ES-I3 (cell line): ENCODE measurements around the gene PROS1.

Experiments used
- H3K36me3 ChIP-seq: 2 replicates; pipeline ENCODE4 v1.6.1; 2013; ENCODE audit warnings: mild to moderate bottlenecking, low read length, control low read depth, moderate library complexity; ENCODE audit not compliant: insufficient read depth
- H3K4me1 ChIP-seq: 2 replicates; pipeline ENCODE4 v1.6.1; 2013; ENCODE audit warnings: mild to moderate bottlenecking, control low read depth, low read length; ENCODE audit not compliant: insufficient read depth
- H3K9ac ChIP-seq: 2 replicates; pipeline ENCODE4 v1.6.1; 2013; ENCODE audit warnings: low read depth, mild to moderate bottlenecking, low read length, moderate library complexity
- H3K9me3 ChIP-seq: 2 replicates; pipeline ENCODE4 v1.6.1; 2013; ENCODE audit warnings: mild to moderate bottlenecking, low read length, moderate library complexity; ENCODE audit not compliant: control insufficient read depth, insufficient read depth

The PROS1 gene

DNA sequence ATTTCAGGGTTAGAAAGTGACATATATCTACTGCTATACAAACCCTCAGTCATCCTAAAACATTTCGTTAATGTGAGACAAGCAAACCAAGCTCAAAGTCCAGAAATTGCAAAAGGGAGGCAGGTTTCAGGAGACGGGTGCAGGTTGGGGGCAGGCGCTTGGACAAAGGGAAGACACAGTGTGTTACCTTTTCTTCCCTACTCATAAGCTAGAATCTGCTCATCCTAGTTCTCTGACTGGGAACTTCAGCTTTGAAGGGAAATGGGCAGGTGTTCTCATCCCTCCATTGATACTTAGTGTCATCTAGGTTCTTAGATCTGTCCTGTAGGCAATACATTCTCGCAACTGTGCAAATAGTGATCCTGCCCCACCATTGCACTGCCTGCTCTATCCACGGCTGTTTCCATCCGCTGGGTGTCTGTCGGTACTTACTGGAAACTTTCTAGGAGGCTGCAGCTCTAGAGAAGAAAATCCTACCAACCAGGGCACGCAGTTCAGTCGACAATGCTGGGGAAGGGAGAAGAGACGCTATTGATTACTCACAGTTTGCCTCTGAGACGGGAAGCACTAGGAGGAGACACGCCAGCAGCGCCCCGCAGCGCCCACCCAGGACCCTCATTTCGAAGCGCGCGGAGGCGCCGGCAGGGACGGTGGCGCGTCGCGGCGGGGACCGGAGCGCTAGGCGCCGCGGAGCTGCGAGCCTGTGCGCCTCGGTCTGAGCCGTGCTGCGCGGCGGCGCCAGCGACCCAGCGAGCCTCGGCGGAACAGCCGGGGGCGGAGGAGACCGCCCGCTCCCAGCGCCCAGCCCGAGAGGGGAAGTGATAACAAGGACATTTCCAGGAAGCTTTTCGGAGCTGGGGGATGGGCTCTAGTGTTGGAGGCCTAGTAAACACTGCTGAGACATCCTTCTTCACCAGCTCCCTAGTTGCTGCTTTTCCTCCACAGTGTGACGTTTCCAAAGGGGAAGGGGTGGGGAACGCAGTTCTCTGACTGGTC lies at the start of gene PROS1:
Gene PROS1, minus strand, starts transcription at position 766 of the 996 bp plus-strand sequence. Its CDS starts 147 bp downstream, at position 619.
- peak within 1 kb of the TSS; percentile 53 for H3K9ac ChIP-seq

GRCh38 chr3:94020293-94020692 lies 46.6 kb upstream of the PROS1 start:
- Histone ChIP-seq H3K4me1 (no peaks in the 10 kb centered on the region), H3K9ac (no peak overlapping the region), H3K36me3 (no peaks in the 10 kb centered on the region), H3K9me3 (no peaks in the 10 kb centered on the region)

More for the DNA sequence above, at the start of gene PROS1:
- Histone ChIP-seq H3K36me3 (no peaks in the 10 kb centered on the region), H3K4me1 (peaks cover 10% of the 10 kb centered on the region), H3K9me3 (no peaks in the 10 kb centered on the region)

GRCh38 chr3:94019659-94020058 lies 46.0 kb upstream of the PROS1 start:
- Histone ChIP-seq H3K36me3 (no peaks in the 10 kb centered on the region), H3K9me3 (no peaks in the 10 kb centered on the region), H3K4me1 (no peaks in the 10 kb centered on the region), H3K9ac (no peak overlapping the region)

DNA sequence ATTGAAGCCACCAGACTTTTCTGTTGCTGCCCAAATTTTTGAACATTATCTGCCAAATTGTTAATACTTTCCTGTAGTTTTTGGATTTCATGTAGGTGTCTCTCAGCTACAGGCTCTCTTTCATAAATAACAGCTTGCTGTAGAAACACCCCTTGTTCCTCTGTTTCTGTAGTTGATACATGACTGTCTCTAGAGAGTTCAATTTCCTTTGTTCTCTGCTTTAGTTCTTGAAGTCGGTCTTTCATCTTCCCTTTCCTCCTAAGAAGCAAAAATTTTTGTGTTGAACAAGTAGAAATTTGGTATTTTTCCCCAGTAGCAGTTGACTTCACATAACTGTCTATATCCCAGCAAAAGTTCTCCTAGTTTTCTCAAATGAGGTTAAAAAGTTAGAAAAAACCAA lies 41.3 kb upstream of the PROS1 start:
- Histone ChIP-seq H3K4me1 (no peaks in the 10 kb centered on the region), H3K9me3 (no peaks in the 10 kb centered on the region), H3K9ac (no peak overlapping the region), H3K36me3 (no peaks in the 10 kb centered on the region)

- peaks cover 3% of the 10 kb centered on the region; the same call in 1 of the 2 replicates for H3K36me3 ChIP-seq
- no peaks in the 10 kb centered on the region for H3K4me1 ChIP-seq
- no peaks in the 10 kb centered on the region for H3K9me3 ChIP-seq
- H3K9ac ChIP-seq, result no peak overlapping the region
Observed at GRCh38 chr3:94012185-94012584, 38.5 kb upstream of the PROS1 start.

- peaks cover 4% of the 10 kb centered on the region; the same call in 1 of the 2 replicates for H3K36me3 ChIP-seq
- H3K9me3 ChIP-seq, result no peaks in the 10 kb centered on the region
- no peaks in the 10 kb centered on the region for H3K4me1 ChIP-seq
- H3K9ac ChIP-seq, result no peak overlapping the region
Observed at GRCh38 chr3:94011233-94011711, 37.6 kb upstream of the PROS1 start.

- Histone ChIP-seq H3K4me1 (no peaks in the 10 kb centered on the region), H3K9me3 (no peaks in the 10 kb centered on the region), H3K9ac (no peak overlapping the region), H3K36me3 (peaks cover 4% of the 10 kb centered on the region; the same call in 1 of the 2 replicates)
Observed at GRCh38 chr3:94009608-94010007, 35.9 kb upstream of the PROS1 start.

DNA sequence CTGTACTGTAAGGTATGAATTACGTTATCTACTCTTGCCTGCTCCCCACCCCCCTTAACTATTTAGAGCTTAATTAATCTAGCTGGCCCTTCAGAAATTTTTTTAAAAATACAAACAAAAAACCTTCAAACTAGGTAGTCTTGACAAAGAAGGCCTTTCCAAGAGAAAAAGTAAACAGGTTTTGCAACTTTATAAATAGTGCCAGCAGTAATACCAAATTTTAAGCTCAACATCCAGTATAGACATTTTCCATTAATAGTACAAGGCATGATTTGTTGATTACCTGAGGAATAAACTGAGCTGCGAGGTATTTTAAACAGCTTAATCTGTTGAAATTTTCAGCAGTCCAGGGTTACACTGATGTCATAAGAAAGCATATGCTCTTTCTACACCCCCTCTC lies 34.6 kb upstream of the PROS1 start:
- no peak overlapping the region for H3K9ac ChIP-seq
- H3K9me3 ChIP-seq, result no peaks in the 10 kb centered on the region
- H3K36me3 ChIP-seq, result peaks cover 4% of the 10 kb centered on the region; the same call in 1 of the 2 replicates
- H3K4me1 ChIP-seq, result peaks cover 4% of the 10 kb centered on the region; the same call in 1 of the 2 replicates

GRCh38 chr3:94004301-94004910 lies 30.7 kb upstream of the PROS1 start:
- no peak overlapping the region for H3K9ac ChIP-seq
- H3K36me3 ChIP-seq, result peaks cover 4% of the 10 kb centered on the region; the same call in 1 of the 2 replicates
- no peaks in the 10 kb centered on the region for H3K9me3 ChIP-seq
- H3K4me1 ChIP-seq, result peaks cover 4% of the 10 kb centered on the region; the same call in 1 of the 2 replicates

- H3K9ac ChIP-seq, result no peak overlapping the region
- H3K4me1 ChIP-seq, result peaks cover 4% of the 10 kb centered on the region; the same call in 1 of the 2 replicates
- H3K9me3 ChIP-seq, result no peaks in the 10 kb centered on the region
- H3K36me3 ChIP-seq, result no peaks in the 10 kb centered on the region
Observed at GRCh38 chr3:94001827-94002495, 28.3 kb upstream of the PROS1 start.

DNA sequence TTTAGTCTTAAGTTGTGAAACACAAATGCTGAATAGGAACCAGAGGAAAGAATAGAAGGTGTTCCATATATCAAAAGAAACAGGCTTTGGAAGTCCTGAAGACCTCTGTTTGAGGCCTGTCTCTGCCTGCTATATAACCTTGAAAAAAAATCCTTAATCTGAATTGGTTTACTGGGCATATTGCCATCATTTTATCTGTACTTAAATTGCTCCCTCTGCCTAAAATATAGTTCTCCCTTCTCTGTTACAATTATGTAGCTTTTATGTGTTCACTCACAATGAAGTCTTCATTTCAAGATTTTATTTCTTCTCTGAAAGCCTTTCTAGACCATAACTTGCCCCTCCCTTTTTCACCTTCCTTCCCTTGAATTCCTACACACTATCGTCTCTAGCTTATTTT lies 27.5 kb upstream of the PROS1 start:
- no peak overlapping the region for H3K9ac ChIP-seq
- H3K36me3 ChIP-seq, result no peaks in the 10 kb centered on the region
- H3K9me3 ChIP-seq, result no peaks in the 10 kb centered on the region
- H3K4me1 ChIP-seq, result peaks cover 4% of the 10 kb centered on the region; the same call in 1 of the 2 replicates

GRCh38 chr3:93994056-93994455 lies 20.4 kb upstream of the PROS1 start:
- Histone ChIP-seq H3K36me3 (no peaks in the 10 kb centered on the region), H3K9ac (no peak overlapping the region), H3K4me1 (peaks cover 6% of the 10 kb centered on the region; the same call in 1 of the 2 replicates), H3K9me3 (no peaks in the 10 kb centered on the region)

GRCh38 chr3:93992207-93992606 lies 18.5 kb upstream of the PROS1 start:
- peaks cover 6% of the 10 kb centered on the region; the same call in 1 of the 2 replicates for H3K4me1 ChIP-seq
- H3K9me3 ChIP-seq, result no peaks in the 10 kb centered on the region
- no peaks in the 10 kb centered on the region for H3K36me3 ChIP-seq
- no peak overlapping the region for H3K9ac ChIP-seq

DNA sequence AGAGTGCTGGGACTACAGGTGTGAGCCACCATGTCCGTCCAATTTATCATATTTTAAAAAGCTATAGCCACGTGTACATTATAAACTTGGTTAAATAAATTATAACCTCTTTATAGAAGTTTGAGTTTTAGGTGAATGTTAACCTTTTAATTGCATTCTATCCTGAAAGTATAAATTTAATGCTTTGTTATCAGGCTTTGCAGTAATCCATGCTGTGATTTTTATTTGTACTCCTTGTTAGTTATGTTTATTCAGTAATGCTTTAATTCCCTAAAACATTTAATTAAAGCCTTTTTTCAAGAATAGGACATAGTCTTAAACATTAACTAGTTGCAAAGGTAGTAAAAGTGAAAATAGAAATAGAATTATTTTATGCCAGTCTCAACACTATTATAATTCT lies 17.9 kb upstream of the PROS1 start:
- Histone ChIP-seq H3K4me1 (peaks cover 6% of the 10 kb centered on the region; the same call in 1 of the 2 replicates), H3K9me3 (no peaks in the 10 kb centered on the region), H3K36me3 (no peaks in the 10 kb centered on the region), H3K9ac (no peak overlapping the region)
